Stimulated activated CD8-positive, alpha-beta memory T cell treated with anti-CD3 and anti-CD28 coated beads, Interleukin-12 subunit alpha, Interleukin-12 subunit beta, amount 100 ng/mL, for 4 hours (primary cell): ENCODE measurements around the gene ADAM23.

Source experiments
- DNase-seq: peaks from one replicate; pipeline ENCODE4 v3.0.0-alpha.2; 2020; ENCODE audit warnings: low read depth

The ADAM23 gene

GRCh38 chr2:206642075-206643025, 199.0 kb downstream of the ADAM23 start, which contains the start of gene FAM237A:
TSS of gene FAM237A (plus strand) at chr2:206642487. CDS start at chr2:206644237, 1,750 bp downstream.
- DNase-seq = no peak

GRCh38 chr2:206647985-206648384, 204.7 kb downstream of the ADAM23 start:
- no peak for DNase-seq

DNA sequence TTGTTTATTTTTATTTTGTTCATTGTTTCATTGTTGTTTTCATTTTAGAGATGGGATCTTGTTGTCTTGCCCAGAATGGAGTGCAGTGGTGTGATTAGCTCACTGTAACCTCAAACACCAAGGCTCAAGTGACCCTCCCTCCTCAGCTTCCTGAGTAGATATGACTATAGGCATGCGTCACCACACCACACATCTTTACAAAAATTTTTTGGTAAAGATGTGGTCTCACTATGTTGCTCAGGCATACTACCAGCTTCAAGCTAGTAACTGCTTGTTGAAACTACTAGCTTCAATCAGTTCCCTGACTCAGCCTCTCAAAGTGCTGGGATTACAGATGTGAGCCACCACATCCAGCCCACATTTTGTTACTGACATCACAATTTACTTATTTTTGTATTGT, 213.8 kb downstream of the ADAM23 start:
- no peak for DNase-seq

DNA sequence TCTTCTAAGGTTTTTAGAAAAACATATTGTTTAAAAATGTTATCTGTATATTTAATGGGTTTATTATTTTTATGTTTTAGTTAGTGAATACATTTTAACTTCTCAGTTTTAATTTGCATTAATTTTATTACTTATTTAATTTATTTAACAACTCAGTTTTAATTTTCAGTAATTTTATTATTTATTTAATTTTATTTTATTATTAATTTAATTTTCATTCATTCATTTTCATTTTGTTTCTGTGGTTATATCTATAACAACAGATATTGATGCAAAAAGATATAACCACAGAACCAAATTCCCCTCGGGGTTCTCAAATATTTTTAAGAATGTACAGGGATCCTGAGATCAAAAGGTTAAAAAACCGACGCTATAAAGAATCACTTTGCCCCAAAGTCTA, 221.9 kb downstream of the ADAM23 start:
- DNase-seq = no peak
